Measurements from ENCODE around the gene MYOF. TPM values are rescaled to one million over a fixed set of nuclear protein-coding genes. Genes with fewer than 3 reads are reported as not detected.

MYOF gene
- total RNA-seq, 2 donors from 2014 or later, result 0.57 to 15.8 TPM

DNA sequence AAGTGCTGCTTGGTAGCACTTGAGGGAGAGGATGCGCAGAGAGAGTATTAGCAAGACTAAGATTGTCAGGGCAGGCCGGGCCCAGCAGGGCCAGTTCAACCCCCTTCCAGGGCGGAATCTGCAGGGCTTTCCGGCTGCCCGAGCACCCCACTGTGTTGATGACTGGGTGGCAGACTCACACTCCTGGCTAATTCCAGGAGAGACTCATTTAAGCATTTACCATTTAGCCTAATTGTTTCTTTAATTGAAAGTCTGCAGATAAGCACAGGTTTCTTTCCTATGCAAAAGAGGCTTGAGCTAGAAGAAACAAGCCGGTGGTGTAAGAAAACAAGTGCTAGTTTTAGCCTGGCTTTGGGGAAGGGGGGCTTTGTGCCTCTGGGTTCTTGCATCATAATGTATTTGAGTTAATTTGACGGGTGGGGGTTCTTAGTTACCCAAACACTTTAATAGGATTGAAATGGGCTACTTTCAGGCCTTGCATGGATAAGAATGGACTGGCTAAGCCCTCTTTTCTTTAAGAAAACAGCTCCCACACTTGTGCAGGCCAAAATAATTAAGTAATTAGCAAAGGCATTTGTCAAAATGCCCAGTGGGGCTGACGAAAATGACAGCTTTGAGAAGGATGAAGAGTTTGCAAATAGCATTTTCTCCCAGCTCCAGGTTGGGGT, 201.3 kb downstream of the MYOF start:
- no peaks in the 10 kb centered on the region for H3K4me1 Mint-ChIP-seq (ENCODE audit: low read depth in 2 of 2)
- no peak overlapping the region for H3K27ac Mint-ChIP-seq
- H3K4me3 Mint-ChIP-seq, result no peak overlapping the region
- H3K36me3 Mint-ChIP-seq, result no peaks in the 10 kb centered on the region
- H3K9me3 Mint-ChIP-seq, result no peaks in the 10 kb centered on the region
- DNase-seq (ENCODE audit: low spot score), result no peak
- peaks cover 0 to 3% of the 10 kb centered on the region in 2 donors for H3K27me3 Mint-ChIP-seq
- peak in 1 of 2 donors; percentile 30 for ATAC-seq

GRCh38 chr10:93280121-93280698, 201.9 kb downstream of the MYOF start:
- Mint-ChIP-seq H3K36me3 (no peaks in the 10 kb centered on the region), H3K27ac (no peak overlapping the region), H3K9me3 (no peaks in the 10 kb centered on the region), H3K27me3 (no peaks in the 10 kb centered on the region), H3K4me3 (no peak overlapping the region), H3K4me1 (ENCODE audit: low read depth in 2 of 2) (no peaks in the 10 kb centered on the region)
- no peak for DNase-seq (ENCODE audit: low spot score)
- peak in 1 of 2 donors; percentile 51 for ATAC-seq

DNA sequence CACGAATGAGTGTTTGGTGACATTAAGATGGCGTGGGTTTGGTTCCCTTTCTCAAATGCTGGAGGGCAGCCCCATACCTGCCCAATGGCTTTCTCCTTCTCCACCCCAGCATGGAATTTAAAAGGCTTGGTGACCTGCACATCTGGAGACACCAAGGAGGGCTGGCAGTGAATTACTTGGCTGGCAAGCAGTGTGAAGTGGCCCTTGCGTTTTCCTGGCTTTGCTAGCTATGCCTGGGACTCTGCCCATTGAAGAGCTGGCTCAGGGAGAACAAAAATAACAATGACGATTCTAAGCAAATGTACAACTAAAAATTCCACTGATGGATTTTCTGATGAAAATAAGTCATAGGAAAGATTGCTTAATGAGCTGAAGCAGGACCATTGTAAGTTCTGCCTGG, 204.8 kb downstream of the MYOF start:
- H3K36me3 Mint-ChIP-seq, result no peaks in the 10 kb centered on the region
- H3K27ac Mint-ChIP-seq, result no peak overlapping the region
- H3K9me3 Mint-ChIP-seq, result no peaks in the 10 kb centered on the region
- ATAC-seq (no peak), DNase-seq (ENCODE audit: low spot score) (no peak)
- no peak overlapping the region for H3K4me3 Mint-ChIP-seq
- no peaks in the 10 kb centered on the region for H3K27me3 Mint-ChIP-seq
- H3K4me1 Mint-ChIP-seq (ENCODE audit: low read depth in 2 of 2), result no peaks in the 10 kb centered on the region

DNA sequence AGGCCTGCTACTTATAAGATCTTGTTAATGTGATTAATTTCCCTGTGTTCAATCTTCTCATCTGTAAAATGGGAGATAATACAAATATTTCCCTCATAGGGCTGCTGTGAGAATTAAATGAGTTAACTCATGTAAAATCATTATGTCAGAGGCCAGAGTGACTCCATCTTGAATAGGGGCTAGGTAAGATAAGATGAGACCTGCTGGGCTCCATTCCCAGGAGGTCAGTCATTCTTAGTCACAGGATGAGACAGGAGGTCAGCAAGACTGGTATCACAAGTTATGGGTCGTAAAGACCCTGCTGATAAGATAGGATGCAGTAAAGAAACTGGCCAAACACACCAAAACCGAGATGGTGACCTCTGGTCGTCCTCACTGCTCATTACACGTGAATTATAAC, 207.7 kb downstream of the MYOF start:
- DNase-seq (ENCODE audit: low spot score) (no peak), ATAC-seq (no peak)
- no peaks in the 10 kb centered on the region for H3K9me3 Mint-ChIP-seq
- H3K36me3 Mint-ChIP-seq, result no peaks in the 10 kb centered on the region
- peaks cover 0 to 2% of the 10 kb centered on the region in 2 donors for H3K27me3 Mint-ChIP-seq
- H3K4me1 Mint-ChIP-seq (ENCODE audit: low read depth in 2 of 2), result no peaks in the 10 kb centered on the region
- no peak overlapping the region for H3K27ac Mint-ChIP-seq
- H3K4me3 Mint-ChIP-seq, result no peak overlapping the region

DNA sequence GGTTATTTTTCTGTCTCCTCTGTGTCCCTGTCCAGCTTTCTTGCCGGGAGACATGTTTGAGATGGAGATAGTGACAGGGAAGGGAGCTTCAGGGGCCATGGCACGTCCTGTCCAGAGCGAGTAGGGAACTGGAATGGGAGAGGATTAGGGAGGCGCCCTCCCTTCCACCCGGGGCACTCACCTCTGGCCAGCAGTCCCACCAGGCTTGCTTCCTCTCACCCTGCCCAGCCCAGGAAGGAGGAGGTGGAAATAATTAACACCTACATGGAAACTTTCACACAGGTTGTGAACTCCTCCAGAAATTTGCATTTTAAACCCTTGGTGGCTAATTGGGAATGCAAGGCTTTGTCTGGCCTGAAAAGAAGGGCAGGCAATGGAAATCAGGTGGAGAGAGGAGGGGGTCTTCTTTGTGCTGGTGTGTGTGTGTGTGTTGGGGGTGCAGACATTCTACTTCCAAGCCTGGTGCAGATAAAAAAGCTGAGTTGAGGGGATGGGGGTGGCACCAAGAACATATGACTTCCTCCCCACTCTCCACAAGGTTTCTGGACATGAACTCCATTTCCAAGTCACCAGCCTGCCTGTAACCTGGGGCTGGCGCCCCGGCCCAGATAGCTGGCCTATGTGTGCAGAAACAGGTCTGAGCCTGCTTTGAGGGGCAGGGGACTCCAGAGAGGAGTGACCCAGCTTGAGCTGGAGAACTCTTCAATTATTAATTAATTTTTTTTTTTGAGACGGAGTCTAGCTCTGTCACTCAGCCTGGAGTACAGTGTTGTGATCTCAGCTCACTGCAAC, 209.1 kb downstream of the MYOF start:
- no peak overlapping the region for H3K4me3 Mint-ChIP-seq
- H3K4me1 Mint-ChIP-seq (ENCODE audit: low read depth in 2 of 2), result no peaks in the 10 kb centered on the region
- no peaks in the 10 kb centered on the region for H3K9me3 Mint-ChIP-seq
- DNase-seq (ENCODE audit: low spot score) (no peak), ATAC-seq (peak in 1 of 2 donors; percentile 29)
- no peaks in the 10 kb centered on the region for H3K36me3 Mint-ChIP-seq
- peaks cover 0 to 5% of the 10 kb centered on the region in 2 donors for H3K27me3 Mint-ChIP-seq
- no peak overlapping the region for H3K27ac Mint-ChIP-seq

DNA sequence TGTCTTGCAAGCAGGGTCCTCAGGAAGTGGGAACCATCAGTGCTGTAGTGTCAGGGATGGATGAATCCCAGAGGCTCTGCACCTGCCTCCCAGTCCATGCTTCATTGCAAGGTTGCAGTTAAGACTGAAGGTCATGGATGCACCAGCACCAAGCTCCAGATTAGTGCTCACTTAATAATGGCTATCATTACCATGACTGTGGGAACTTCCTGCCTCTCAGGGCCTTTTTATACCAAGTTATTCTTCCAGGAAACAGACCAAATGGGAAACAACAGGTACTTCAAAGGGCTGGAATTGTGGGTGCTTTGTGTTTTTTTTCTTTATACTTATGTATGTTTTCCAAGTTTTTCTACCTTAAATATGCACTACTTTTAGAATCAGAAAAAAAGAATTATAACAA, 210.8 kb downstream of the MYOF start:
- no peak for DNase-seq (ENCODE audit: low spot score)
- H3K27me3 Mint-ChIP-seq, result peaks cover 0 to 5% of the 10 kb centered on the region in 2 donors
- H3K4me3 Mint-ChIP-seq, result no peak overlapping the region
- H3K27ac Mint-ChIP-seq, result no peak overlapping the region
- no peaks in the 10 kb centered on the region for H3K4me1 Mint-ChIP-seq (ENCODE audit: low read depth in 2 of 2)
- no peak for ATAC-seq
- H3K36me3 Mint-ChIP-seq, result no peaks in the 10 kb centered on the region
- H3K9me3 Mint-ChIP-seq, result no peaks in the 10 kb centered on the region

GRCh38 chr10:93269281-93269680, 212.9 kb downstream of the MYOF start:
- DNase-seq (ENCODE audit: low spot score), result no peak
- H3K27ac Mint-ChIP-seq, result no peak overlapping the region
- no peak overlapping the region for H3K4me3 Mint-ChIP-seq
- H3K36me3 Mint-ChIP-seq, result no peaks in the 10 kb centered on the region
- no peaks in the 10 kb centered on the region for H3K4me1 Mint-ChIP-seq (ENCODE audit: low read depth in 2 of 2)
- H3K9me3 Mint-ChIP-seq, result no peaks in the 10 kb centered on the region
- H3K27me3 Mint-ChIP-seq, result peaks cover 0 to 5% of the 10 kb centered on the region in 2 donors
- no peak for ATAC-seq

DNA sequence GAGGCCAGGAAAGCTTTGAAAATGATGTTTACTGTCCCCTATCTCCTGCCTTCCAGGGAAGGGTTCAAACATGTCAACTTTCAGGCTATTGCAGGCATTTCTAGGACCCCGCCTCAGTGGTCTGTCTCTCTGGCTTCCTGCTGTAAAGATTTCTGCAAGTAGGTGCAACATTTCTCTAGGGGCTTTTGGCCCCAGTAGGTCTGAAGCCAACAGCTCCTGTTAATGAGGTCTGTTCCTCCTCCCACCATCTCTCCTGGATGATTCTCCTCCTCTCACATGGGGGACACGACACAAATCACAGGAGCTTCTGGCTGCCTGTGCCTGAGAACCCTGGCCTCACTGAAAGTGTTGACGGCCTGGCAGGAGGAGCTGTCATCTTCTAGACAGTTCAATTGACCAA, 214.1 kb downstream of the MYOF start:
- Mint-ChIP-seq H3K9me3 (no peaks in the 10 kb centered on the region), H3K27ac (no peak overlapping the region), H3K36me3 (no peaks in the 10 kb centered on the region), H3K4me1 (ENCODE audit: low read depth in 2 of 2) (no peaks in the 10 kb centered on the region), H3K27me3 (peaks cover 0 to 5% of the 10 kb centered on the region in 2 donors), H3K4me3 (no peak overlapping the region)
- ATAC-seq (no peak), DNase-seq (ENCODE audit: low spot score) (no peak)

DNA sequence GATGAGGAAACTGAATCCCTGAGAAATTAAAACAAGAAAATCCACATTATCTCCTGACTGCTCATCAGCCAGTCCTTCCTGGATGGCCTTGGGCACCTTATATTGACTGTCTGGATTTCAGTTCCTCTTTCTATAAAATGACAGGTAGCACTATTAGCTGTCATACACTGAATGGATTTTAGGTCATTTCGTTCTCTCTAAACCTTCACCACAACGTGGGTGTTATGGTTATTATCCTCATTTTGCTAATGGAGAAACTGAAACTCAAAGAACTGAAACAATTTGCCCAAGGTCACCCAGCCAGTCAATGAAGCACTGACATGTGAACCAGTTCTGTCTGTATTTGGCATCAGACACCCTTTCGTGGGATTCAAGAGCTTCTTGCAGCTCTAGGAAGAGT, 214.6 kb downstream of the MYOF start:
- ATAC-seq (peak in 1 of 2 donors; percentile 54), DNase-seq (ENCODE audit: low spot score) (no peak)
- Mint-ChIP-seq H3K4me3 (no peak overlapping the region), H3K27me3 (peaks cover 0 to 5% of the 10 kb centered on the region in 2 donors), H3K9me3 (no peaks in the 10 kb centered on the region), H3K27ac (no peak overlapping the region), H3K36me3 (no peaks in the 10 kb centered on the region), H3K4me1 (ENCODE audit: low read depth in 2 of 2) (no peaks in the 10 kb centered on the region)

DNA sequence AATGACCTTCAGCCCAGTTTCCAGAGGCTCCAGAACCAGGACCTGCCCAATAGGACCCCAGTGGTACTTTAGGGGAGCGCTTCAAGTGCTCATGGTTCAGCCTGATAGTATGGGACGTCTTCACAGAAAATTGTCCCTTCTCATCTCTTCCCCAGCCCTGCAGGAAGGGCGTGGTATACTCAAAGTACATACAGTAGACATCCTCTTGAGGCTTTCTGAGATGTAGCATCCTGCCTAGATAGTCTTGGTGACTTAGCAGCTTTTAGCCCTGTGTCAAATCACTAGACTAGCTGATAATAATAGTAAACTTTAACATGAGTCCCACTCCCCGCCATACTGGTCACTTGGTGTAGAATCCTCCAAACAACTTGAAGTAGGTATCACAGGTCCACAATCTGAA, 215.3 kb downstream of the MYOF start:
- no peaks in the 10 kb centered on the region for H3K9me3 Mint-ChIP-seq
- H3K27me3 Mint-ChIP-seq, result peaks cover 0 to 5% of the 10 kb centered on the region in 2 donors
- H3K4me1 Mint-ChIP-seq (ENCODE audit: low read depth in 2 of 2), result no peaks in the 10 kb centered on the region
- H3K4me3 Mint-ChIP-seq, result no peak overlapping the region
- DNase-seq (ENCODE audit: low spot score), result no peak
- H3K36me3 Mint-ChIP-seq, result no peaks in the 10 kb centered on the region
- ATAC-seq, result no peak
- no peak overlapping the region for H3K27ac Mint-ChIP-seq

GRCh38 chr10:93261961-93262610, 220.0 kb downstream of the MYOF start:
- H3K27me3 Mint-ChIP-seq, result no peaks in the 10 kb centered on the region
- H3K9me3 Mint-ChIP-seq, result no peaks in the 10 kb centered on the region
- H3K36me3 Mint-ChIP-seq, result no peaks in the 10 kb centered on the region
- no peak overlapping the region for H3K4me3 Mint-ChIP-seq
- ATAC-seq (no peak), DNase-seq (ENCODE audit: low spot score) (no peak)
- no peaks in the 10 kb centered on the region for H3K4me1 Mint-ChIP-seq (ENCODE audit: low read depth in 2 of 2)
- no peak overlapping the region for H3K27ac Mint-ChIP-seq

- DNase-seq (ENCODE audit: low spot score), result no peak
- no peaks in the 10 kb centered on the region for H3K27me3 Mint-ChIP-seq
- H3K4me3 Mint-ChIP-seq, result no peak overlapping the region
- no peaks in the 10 kb centered on the region for H3K9me3 Mint-ChIP-seq
- ATAC-seq, result no peak
- H3K36me3 Mint-ChIP-seq, result no peaks in the 10 kb centered on the region
- H3K4me1 Mint-ChIP-seq (ENCODE audit: low read depth in 2 of 2), result no peaks in the 10 kb centered on the region
- H3K27ac Mint-ChIP-seq, result no peak overlapping the region
Observed at GRCh38 chr10:93261089-93261488, 221.0 kb downstream of the MYOF start.

- no peaks in the 10 kb centered on the region for H3K36me3 Mint-ChIP-seq
- no peak overlapping the region for H3K4me3 Mint-ChIP-seq
- no peak for ATAC-seq
- DNase-seq (ENCODE audit: low spot score), result no peak
- H3K27me3 Mint-ChIP-seq, result peaks cover 0 to 3% of the 10 kb centered on the region in 2 donors
- no peaks in the 10 kb centered on the region for H3K4me1 Mint-ChIP-seq (ENCODE audit: low read depth in 2 of 2)
- H3K27ac Mint-ChIP-seq, result no peak overlapping the region
- H3K9me3 Mint-ChIP-seq, result no peaks in the 10 kb centered on the region
Observed at GRCh38 chr10:93259126-93259525, 223.0 kb downstream of the MYOF start.
